Measurements from ENCODE around the gene INF2.

The INF2 gene

DNA sequence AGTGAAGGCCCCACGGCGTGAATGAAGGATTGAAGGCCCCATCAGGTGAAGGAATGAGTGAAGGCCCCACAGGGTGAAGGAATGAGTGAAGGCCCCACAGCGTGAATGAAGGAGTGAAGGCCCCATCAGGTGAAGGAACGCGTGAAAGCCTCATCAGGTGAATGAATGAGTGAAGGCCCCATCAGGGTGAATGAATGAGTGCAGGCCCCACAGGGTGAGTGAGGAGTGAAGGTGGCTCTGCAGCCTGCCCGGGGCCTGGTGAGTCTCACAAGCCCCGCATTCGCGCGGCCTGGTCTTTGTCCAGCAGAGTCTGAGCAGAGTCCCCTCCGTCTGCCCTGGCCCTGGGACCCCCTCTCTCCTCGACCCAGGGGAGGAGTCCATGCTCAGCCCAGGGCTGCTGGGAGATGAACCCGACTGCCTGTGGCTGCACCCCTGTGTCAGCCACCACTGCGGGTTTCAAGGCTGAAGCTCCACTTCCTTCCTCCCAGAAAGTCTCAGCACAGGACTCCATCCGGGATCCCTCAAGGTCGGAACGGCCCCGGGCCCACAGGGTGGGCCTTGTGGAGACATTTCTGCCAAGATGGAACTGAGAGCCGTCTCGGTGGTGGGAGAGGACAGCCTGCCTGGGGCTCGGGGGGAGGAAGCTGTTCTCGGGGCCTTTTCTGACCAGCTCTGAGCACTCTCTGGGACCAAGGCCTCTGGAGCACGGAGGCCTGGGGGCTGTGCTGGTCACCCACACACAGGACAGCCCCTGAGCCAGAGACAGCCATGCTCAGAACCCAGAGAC is 47.5 kb upstream of the INF2 start:
- TF ChIP-seq GLIS3 (CRISPR knock-in tag; IDR thresholded peaks at IDR 0.05): no peak
- TF ChIP-seq TOX (CRISPR knock-in tag; IDR thresholded peaks at IDR 0.05; ENCODE audit: borderline replicate concordance): no peak
- TF ChIP-seq PPARA (CRISPR knock-in tag; IDR thresholded peaks at IDR 0.05; ENCODE audit: borderline replicate concordance): no peak
- no peak for ATAC-seq

DNA sequence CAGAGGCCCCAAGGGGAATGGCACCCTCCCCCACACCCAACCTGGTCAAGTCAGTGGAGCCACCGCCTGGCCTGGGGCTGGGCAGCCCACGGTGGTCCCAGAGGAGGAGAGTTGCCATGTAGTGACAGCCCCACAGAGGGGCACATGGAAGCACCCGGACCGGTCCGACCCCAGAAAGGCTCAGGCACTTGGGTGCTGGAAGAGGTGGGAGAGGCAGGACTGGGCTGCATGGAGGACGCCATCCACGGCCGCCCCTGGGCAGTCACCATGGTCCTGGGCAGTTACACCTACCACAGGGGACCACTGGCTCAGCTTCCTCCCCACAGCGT is 46.9 kb upstream of the INF2 start:
- TF ChIP-seq RARB (CRISPR knock-in tag; IDR thresholded peaks at IDR 0.05) (no peak), BACH2 (CRISPR knock-in tag; IDR thresholded peaks at IDR 0.05; ENCODE audit: borderline replicate concordance) (no peak), ZNF70 (CRISPR knock-in tag; IDR thresholded peaks at IDR 0.05) (no peak), TCF4 (CRISPR knock-in tag; IDR thresholded peaks at IDR 0.05; ENCODE audit: borderline replicate concordance) (no peak), ARNTL (CRISPR knock-in tag; IDR thresholded peaks at IDR 0.05; ENCODE audit: borderline replicate concordance, low read depth) (no peak), ZNF8 (CRISPR knock-in tag; IDR thresholded peaks at IDR 0.05) (no peak), PPARA (CRISPR knock-in tag; IDR thresholded peaks at IDR 0.05; ENCODE audit: borderline replicate concordance) (no peak), GLIS3 (CRISPR knock-in tag; IDR thresholded peaks at IDR 0.05) (no peak), CSDC2 (CRISPR knock-in tag; IDR thresholded peaks at IDR 0.05) (no peak), ZC3H10 (CRISPR knock-in tag; IDR thresholded peaks at IDR 0.05) (no peak), SNAI2 (CRISPR knock-in tag; IDR thresholded peaks at IDR 0.05) (no peak), ZFP30 (CRISPR knock-in tag; IDR thresholded peaks at IDR 0.05) (no peak), ZFP3 (CRISPR knock-in tag; IDR thresholded peaks at IDR 0.05) (no peak), ESRRG (CRISPR knock-in tag; IDR thresholded peaks at IDR 0.05) (no peak), OSR1 (CRISPR knock-in tag; IDR thresholded peaks at IDR 0.05) (no peak), ZNF565 (CRISPR knock-in tag; conservative IDR thresholded peaks at IDR 0.05; ENCODE audit: low read depth) (no peak)
- TF ChIP-seq, protein P1, sequence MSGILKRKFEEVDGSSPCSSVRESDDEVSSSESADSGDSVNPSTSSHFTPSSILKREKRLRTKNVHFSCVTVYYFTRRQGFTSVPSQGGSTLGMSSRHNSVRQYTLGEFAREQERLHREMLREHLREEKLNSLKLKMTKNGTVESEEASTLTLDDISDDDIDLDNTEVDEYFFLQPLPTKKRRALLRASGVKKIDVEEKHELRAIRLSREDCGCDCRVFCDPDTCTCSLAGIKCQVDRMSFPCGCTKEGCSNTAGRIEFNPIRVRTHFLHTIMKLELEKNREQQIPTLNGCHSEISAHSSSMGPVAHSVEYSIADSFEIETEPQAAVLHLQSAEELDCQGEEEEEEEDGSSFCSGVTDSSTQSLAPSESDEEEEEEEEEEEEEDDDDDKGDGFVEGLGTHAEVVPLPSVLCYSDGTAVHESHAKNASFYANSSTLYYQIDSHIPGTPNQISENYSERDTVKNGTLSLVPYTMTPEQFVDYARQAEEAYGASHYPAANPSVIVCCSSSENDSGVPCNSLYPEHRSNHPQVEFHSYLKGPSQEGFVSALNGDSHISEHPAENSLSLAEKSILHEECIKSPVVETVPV (CRISPR knock-in tag; IDR thresholded peaks at IDR 0.05): no peak
- TF ChIP-seq, protein P2, sequence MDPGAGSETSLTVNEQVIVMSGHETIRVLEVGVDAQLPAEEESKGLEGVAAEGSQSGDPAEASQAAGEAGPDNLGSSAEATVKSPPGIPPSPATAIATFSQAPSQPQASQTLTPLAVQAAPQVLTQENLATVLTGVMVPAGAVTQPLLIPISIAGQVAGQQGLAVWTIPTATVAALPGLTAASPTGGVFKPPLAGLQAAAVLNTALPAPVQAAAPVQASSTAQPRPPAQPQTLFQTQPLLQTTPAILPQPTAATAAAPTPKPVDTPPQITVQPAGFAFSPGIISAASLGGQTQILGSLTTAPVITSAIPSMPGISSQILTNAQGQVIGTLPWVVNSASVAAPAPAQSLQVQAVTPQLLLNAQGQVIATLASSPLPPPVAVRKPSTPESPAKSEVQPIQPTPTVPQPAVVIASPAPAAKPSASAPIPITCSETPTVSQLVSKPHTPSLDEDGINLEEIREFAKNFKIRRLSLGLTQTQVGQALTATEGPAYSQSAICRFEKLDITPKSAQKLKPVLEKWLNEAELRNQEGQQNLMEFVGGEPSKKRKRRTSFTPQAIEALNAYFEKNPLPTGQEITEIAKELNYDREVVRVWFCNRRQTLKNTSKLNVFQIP (CRISPR knock-in tag; IDR thresholded peaks at IDR 0.05; ENCODE audit: borderline replicate concordance, low read depth): no peak
- TF ChIP-seq, protein P3, sequence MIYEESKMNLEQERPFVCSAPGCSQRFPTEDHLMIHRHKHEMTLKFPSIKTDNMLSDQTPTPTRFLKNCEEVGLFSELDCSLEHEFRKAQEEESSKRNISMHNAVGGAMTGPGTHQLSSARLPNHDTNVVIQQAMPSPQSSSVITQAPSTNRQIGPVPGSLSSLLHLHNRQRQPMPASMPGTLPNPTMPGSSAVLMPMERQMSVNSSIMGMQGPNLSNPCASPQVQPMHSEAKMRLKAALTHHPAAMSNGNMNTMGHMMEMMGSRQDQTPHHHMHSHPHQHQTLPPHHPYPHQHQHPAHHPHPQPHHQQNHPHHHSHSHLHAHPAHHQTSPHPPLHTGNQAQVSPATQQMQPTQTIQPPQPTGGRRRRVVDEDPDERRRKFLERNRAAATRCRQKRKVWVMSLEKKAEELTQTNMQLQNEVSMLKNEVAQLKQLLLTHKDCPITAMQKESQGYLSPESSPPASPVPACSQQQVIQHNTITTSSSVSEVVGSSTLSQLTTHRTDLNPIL (CRISPR knock-in tag; IDR thresholded peaks at IDR 0.05; ENCODE audit: low read depth): no peak
- TF ChIP-seq, protein P4, sequence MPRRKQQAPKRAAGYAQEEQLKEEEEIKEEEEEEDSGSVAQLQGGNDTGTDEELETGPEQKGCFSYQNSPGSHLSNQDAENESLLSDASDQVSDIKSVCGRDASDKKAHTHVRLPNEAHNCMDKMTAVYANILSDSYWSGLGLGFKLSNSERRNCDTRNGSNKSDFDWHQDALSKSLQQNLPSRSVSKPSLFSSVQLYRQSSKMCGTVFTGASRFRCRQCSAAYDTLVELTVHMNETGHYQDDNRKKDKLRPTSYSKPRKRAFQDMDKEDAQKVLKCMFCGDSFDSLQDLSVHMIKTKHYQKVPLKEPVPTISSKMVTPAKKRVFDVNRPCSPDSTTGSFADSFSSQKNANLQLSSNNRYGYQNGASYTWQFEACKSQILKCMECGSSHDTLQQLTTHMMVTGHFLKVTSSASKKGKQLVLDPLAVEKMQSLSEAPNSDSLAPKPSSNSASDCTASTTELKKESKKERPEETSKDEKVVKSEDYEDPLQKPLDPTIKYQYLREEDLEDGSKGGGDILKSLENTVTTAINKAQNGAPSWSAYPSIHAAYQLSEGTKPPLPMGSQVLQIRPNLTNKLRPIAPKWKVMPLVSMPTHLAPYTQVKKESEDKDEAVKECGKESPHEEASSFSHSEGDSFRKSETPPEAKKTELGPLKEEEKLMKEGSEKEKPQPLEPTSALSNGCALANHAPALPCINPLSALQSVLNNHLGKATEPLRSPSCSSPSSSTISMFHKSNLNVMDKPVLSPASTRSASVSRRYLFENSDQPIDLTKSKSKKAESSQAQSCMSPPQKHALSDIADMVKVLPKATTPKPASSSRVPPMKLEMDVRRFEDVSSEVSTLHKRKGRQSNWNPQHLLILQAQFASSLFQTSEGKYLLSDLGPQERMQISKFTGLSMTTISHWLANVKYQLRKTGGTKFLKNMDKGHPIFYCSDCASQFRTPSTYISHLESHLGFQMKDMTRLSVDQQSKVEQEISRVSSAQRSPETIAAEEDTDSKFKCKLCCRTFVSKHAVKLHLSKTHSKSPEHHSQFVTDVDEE (CRISPR knock-in tag; IDR thresholded peaks at IDR 0.05): no peak
- no peak for ATAC-seq

DNA sequence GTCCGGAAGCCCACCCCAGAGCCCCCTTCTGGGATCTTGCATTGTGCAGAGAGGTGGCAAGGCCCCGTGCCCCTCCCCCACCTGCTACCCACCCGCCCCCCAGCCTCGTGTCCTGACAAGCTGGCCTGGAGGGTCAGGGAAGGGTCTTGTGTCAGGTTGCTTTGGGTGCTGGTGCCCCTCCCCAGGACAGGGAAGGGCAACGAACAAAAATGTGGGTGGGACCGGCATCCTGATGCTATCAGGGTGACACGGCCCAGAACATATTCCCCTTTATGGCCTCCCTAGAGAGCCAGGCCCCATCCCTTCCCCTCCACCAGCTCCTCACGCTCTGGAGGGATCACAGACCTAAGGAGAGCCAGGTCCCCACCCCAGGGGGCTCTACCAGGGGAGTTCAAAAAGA is 46.1 kb upstream of the INF2 start:
- TF ChIP-seq CSDC2 (CRISPR knock-in tag; IDR thresholded peaks at IDR 0.05): no peak
- TF ChIP-seq ESRRG (CRISPR knock-in tag; IDR thresholded peaks at IDR 0.05): no peak
- TF ChIP-seq, protein P1 (CRISPR knock-in tag; IDR thresholded peaks at IDR 0.05): no peak
- TF ChIP-seq ISL1 (CRISPR knock-in tag; IDR thresholded peaks at IDR 0.05): no peak
- no peak for TF ChIP-seq SNAI2 (CRISPR knock-in tag; IDR thresholded peaks at IDR 0.05)
- no peak for TF ChIP-seq RARB (CRISPR knock-in tag; IDR thresholded peaks at IDR 0.05)
- ATAC-seq: no peak

All from SK-N-SH treated with all-trans-retinoic acid at 6 μM for 48 hours (cell line).